Left lung (tissue), 10 donors: ENCODE results near the gene CAV2. TPM values are rescaled to one million over a fixed set of nuclear protein-coding genes. Genes with fewer than 3 reads are reported as not detected.

Source experiments
- ATAC-seq: fragments of 200-7000 bp; cut with Tn5 transposase; one replicate; pipeline ENCODE4 v1.9.1; 2020; ENCODE audit warnings: moderate library complexity
- DNase-seq, 4 donors: peaks; one replicate each; pipeline ENCODE4 v3.0.0-alpha.2; 2013 to 2020
- H3K27ac ChIP-seq, 2 donors: fragments of 200-600 bp; sonication (generic) in 1 of 2; one replicate each; pipeline versions ENCODE4 v1.5.0 to v1.8.0; 2020 to 2021
- H3K27me3 ChIP-seq, 2 donors: fragments of 200-600 bp; sonication (generic) in 1 of 2; one replicate each; pipeline versions ENCODE4 v1.5.0 to v1.8.0; 2020 to 2021
- H3K36me3 ChIP-seq, 2 donors: fragments of 200-600 bp; sonication (generic) in 1 of 2; one replicate each; pipeline versions ENCODE4 v1.5.0 to v1.8.0; 2020 to 2021
- H3K4me1 ChIP-seq, 2 donors: fragments of 200-600 bp; one replicate each; pipeline ENCODE4 v1.8.0; 2021
- H3K4me3 ChIP-seq, 2 donors: fragments of 200-600 bp; sonication (generic) in 1 of 2; one replicate each; pipeline versions ENCODE4 v1.5.0 to v1.8.0; 2020 to 2021; ENCODE audit warnings: mild to moderate bottlenecking in 1 of 2
- H3K9me3 ChIP-seq, 2 donors: fragments of 200-600 bp; sonication (generic) in 1 of 2; one replicate each; pipeline versions ENCODE4 v1.5.0 to v1.8.0; 2020 to 2021
- intact Hi-C, 2 donors: fragments of 100-400 bp; cut with DNase I; formaldehyde crosslinking; loops; one replicate each; pipeline versions ENCODE4 v1.11.2 to v1.14.2; 2022
- polyA plus RNA-seq, 6 donors: library from polyadenylated mRNA; unstranded; fragments of 120-200 nt; gene quantifications; one replicate each; pipeline ENCODE4 v1.2.1, GENCODE V29; 2013; ENCODE audit not compliant: insufficient read length in 6 of 6
- total RNA-seq, 2 donors: library from RNA; stranded (reverse); fragmentation: NEBNext Ultra II Directional; extraction: Animal tissue kit (Norgen Biotek cat#: 25700); gene quantifications; one replicate each; pipeline ENCODE4 v1.2.1, GENCODE V29; 2021
- TF ChIP-seq, protein P1 (sequence below), 2 donors: fragments of 200-600 bp; sonication (generic) in 1 of 2; IDR thresholded peaks; one replicate each; pipeline versions ENCODE4 v1.5.0 to v1.8.0; 2021; ENCODE audit warnings: antibody characterized with exemption in 2 of 2
- donor health status: DM: no; HTN: yes; CAD: no.
- donor health status: DM: no; HTN: no; CAD: no.

Gene CAV2
- total and polyA plus RNA-seq, 8 donors, result 85.2 to 210 (median 91.4) TPM

DNA sequence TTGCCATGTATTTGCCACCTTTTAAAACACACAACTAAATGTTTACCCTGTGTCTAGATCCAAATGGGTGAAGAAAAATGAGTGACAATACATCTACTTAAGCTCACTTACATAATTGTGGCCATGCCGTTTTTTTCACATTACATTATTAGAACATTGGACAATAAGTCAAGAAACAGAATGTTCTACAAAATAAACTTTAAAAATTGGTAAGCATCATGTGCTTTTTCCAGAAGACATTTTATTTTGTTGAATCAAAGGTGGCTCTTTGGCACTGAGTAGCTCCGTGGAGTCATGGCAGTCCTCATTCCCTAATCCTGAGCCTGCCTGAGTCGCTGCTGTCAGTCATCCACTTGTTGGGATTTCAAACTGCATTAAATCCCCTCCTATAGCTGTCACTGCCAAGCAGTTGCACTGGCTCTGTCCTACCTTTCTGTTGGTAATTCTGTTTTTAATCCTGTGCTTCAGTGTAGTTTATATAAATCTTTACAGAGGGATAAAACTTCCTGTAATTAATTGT, 57.6 kb downstream of the CAV2 start:
- Histone ChIP-seq H3K9me3 (no peaks in the 10 kb centered on the region), H3K27ac (no peak overlapping the region), H3K36me3 (peaks cover 0 to 17% of the 10 kb centered on the region in 2 donors), H3K4me3 (no peak overlapping the region), H3K4me1 (peaks cover 0 to 3% of the 10 kb centered on the region in 2 donors), H3K27me3 (no peaks in the 10 kb centered on the region)
- intact Hi-C loops, result no loop called here
- DNase-seq (no peak), ATAC-seq (no peak)
- TF ChIP-seq, protein P1, sequence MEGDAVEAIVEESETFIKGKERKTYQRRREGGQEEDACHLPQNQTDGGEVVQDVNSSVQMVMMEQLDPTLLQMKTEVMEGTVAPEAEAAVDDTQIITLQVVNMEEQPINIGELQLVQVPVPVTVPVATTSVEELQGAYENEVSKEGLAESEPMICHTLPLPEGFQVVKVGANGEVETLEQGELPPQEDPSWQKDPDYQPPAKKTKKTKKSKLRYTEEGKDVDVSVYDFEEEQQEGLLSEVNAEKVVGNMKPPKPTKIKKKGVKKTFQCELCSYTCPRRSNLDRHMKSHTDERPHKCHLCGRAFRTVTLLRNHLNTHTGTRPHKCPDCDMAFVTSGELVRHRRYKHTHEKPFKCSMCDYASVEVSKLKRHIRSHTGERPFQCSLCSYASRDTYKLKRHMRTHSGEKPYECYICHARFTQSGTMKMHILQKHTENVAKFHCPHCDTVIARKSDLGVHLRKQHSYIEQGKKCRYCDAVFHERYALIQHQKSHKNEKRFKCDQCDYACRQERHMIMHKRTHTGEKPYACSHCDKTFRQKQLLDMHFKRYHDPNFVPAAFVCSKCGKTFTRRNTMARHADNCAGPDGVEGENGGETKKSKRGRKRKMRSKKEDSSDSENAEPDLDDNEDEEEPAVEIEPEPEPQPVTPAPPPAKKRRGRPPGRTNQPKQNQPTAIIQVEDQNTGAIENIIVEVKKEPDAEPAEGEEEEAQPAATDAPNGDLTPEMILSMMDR (IDR thresholded peaks at IDR 0.05), result no peak

DNA sequence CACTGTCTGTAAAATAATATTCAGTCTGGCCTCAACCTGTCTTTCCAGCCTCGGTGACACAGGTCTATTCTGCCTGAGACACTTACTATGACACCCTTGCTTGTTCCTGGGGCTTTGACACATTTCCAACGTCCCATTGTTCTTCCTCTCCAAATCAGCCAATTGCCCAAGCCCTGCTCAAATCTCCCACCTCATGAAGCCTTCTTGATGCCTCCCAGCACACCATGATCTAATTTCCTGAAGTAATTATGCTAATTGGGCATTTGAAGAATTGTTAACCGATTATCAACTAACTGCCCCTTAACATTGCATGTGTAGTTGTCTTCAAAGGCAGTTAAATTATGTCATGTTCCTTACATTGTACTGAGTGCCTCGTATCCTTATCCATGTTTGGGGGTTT, 58.4 kb downstream of the CAV2 start:
- DNase-seq (no peak), ATAC-seq (no peak)
- H3K27me3 ChIP-seq, result no peaks in the 10 kb centered on the region
- H3K36me3 ChIP-seq, result peaks cover 0 to 17% of the 10 kb centered on the region in 2 donors
- H3K27ac ChIP-seq, result no peak overlapping the region
- no peak overlapping the region for H3K4me3 ChIP-seq
- peaks cover 0 to 3% of the 10 kb centered on the region in 2 donors for H3K4me1 ChIP-seq
- no peaks in the 10 kb centered on the region for H3K9me3 ChIP-seq
- TF ChIP-seq, protein P1 (IDR thresholded peaks at IDR 0.05), result no peak
- intact Hi-C loops, result no loop called here

Other genes starting within 250 kb of the CAV2 start
- 100 to 1,000 TPM; 377 to 520 TPM for gene CAV1, start 25.3 kb downstream of the CAV2 start, total RNA-seq
- gene CAV1, start 25.3 kb downstream of the CAV2 start, polyA plus RNA-seq, result 100 to 1,000 TPM; 332 to 426 (median 402) TPM
- gene MET, start 172.5 kb downstream of the CAV2 start, total RNA-seq, result 10 to 100 TPM; 70.0 to 89.3 TPM
- gene MET, start 172.5 kb downstream of the CAV2 start, polyA plus RNA-seq, result 10 to 100 TPM; 24.7 to 35.6 (median 29.0) TPM